HG02973 (cell line): ENCODE measurements around the gene FDX2.
"Not testable (repeated sequence)": the region's sequence is repeated elsewhere in the genome, so short reads cannot be mapped to it uniquely, and the experiment has no call there.

Source experiments
- ATAC-seq: cut with Tn5 transposase; IDR thresholded peaks from one replicate; pipeline ENCODE4 v1.9.1; 2021; ENCODE audit warnings: moderate library complexity; ENCODE audit not compliant: unreplicated experiment

The FDX2 gene

GRCh38 chr19:10284960-10285278 is 30.9 kb downstream of the FDX2 start:
- no peak for ATAC-seq

GRCh38 chr19:10284065-10284959 is 31.5 kb downstream of the FDX2 start:
- no peak for ATAC-seq

DNA sequence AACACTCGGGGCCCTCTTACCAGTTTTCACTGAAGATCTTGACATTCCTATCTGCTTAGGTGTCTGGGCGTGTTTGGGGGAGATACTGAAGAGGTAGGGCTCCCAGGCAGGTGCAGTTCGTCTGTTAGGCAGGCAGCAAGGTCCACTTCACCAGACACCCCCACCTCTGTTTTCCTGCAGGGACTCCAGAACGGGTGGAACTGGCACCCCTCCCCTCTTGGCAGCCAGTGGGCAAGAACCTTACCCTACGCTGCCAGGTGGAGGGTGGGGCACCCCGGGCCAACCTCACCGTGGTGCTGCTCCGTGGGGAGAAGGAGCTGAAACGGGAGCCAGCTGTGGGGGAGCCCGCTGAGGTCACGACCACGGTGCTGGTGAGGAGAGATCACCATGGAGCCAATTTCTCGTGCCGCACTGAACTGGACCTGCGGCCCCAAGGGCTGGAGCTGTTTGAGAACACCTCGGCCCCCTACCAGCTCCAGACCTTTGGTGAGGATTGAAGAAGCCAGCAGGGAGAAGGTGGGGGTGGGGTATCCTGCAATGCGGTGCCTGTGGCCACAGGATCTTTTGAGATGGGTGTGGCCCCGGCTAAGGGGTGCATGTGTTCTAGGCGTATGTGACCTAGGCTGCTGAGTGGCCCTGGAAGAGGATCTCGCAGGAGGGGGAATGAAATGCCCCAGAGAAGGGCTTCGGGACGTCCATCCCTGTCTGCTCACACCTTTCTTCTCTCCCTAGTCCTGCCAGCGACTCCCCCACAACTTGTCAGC is 32.3 kb downstream of the FDX2 start:
- no peak for ATAC-seq

- not testable (repeated sequence) for ATAC-seq
These were observed 33.8 kb downstream of the FDX2 start for GRCh38 chr19:10282043-10282442.

GRCh38 chr19:10279737-10280442 is 35.9 kb downstream of the FDX2 start:
- ATAC-seq = no peak

- no peak for ATAC-seq
These were observed 36.9 kb downstream of the FDX2 start for GRCh38 chr19:10278935-10279334.

DNA sequence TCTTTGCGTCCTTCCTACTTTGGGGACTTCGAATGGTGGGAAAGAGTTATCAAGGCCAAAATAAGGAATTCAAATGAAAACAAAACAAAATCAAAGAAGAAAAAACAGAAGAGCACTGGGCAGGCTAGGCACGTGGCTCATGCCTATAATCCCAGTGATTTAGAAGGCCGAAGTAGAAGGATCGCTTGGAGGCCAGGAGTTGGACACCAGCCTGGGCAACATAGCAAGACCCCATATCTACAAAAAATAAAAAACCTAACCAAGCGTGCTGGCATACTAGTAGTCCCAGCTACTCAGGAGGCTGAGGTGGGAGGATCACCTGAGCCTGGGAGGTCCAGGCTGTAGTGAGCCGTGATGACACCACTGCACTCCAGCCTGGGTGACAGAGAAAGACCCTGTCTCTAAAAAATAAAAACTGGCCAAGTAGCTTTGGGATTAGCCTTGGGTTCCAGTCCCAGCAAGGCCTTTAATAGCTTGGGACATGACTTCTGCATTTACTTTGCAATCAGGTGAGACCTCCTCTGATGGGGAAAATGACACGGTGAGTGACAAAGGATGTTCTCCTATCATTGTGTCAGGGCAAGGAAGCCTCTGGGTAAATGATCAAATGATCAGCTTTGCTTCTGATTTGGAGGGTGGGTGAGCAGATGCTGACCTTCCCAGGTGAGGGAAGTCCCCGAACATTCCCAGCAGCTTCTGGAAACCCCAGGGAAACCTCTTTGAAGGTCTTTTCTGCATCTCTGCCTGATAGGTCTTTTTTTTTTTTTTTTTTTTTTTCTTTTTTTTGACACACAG is 37.8 kb downstream of the FDX2 start:
- ATAC-seq = no peak

DNA sequence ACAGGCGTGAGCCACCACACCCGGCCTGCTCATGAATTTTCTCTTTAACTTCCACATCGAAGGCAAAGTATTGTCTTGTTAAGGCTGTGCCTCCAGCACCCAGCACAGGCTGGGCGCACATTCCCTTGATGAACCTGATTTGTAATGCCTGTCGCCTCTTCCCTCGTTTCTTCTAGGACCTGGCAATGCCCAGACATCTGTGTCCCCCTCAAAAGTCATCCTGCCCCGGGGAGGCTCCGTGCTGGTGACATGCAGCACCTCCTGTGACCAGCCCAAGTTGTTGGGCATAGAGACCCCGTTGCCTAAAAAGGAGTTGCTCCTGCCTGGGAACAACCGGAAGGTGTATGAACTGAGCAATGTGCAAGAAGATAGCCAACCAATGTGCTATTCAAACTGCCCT is 41.2 kb downstream of the FDX2 start:
- no peak for ATAC-seq

DNA sequence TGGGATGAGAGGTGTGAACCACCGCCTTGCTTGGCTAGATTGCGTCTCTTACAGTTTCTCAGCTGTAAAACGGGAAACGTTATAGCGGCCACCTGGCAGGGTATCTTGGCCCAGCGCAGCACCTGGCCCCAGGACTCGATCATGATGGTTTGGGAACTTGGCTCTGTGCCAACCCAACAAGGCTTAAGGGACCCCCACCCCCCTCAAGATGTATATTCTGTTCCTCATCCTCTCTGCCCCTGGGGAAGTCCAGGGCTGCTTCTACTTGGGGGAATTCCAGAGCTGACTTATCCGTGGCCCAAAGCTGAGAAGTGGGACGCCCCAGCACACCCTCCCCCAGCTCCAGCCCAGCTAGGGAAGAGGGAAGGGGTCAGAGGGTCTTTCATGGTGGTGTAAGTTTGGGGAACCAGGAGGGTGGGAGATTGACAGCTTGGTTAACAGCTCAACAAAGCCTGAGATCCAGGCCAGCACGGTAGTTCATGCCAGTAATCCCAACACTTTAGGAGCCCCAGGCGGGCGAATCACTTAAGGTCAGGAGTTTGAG is 44.2 kb downstream of the FDX2 start:
- ATAC-seq = peak; percentile 39

- peak; percentile 32 for ATAC-seq
These were observed 45.0 kb downstream of the FDX2 start, which contains the start of gene ICAM1 for GRCh38 chr19:10270616-10271394. Gene ICAM1 (plus strand): TSS chr19:10271120. CDS start chr19:10271160, 40 bp downstream.

DNA sequence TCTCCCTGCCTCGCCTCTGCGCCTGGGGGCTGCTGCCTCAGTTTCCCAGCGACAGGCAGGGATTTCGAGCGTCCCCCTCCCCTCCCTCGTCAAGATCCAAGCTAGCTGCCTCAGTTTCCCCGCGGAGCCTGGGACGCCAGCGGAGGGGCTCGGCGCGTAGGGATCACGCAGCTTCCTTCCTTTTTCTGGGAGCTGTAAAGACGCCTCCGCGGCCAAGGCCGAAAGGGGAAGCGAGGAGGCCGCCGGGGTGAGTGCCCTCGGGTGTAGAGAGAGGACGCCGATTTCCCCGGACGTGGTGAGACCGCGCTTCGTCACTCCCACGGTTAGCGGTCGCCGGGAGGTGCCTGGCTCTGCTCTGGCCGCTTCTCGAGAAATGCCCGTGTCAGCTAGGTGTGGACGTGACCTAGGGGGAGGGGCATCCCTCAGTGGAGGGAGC is 45.6 kb downstream of the FDX2 start:
- ATAC-seq = peak; percentile 39

- peak; percentile 34 for ATAC-seq
These were observed 46.3 kb downstream of the FDX2 start for GRCh38 chr19:10269333-10270179.

GRCh38 chr19:10268071-10268470 is 47.7 kb downstream of the FDX2 start:
- no peak for ATAC-seq

- ATAC-seq = no peak
These were observed 49.1 kb downstream of the FDX2 start for GRCh38 chr19:10266706-10267105.

GRCh38 chr19:10262771-10263170 is 53.0 kb downstream of the FDX2 start:
- no peak for ATAC-seq

DNA sequence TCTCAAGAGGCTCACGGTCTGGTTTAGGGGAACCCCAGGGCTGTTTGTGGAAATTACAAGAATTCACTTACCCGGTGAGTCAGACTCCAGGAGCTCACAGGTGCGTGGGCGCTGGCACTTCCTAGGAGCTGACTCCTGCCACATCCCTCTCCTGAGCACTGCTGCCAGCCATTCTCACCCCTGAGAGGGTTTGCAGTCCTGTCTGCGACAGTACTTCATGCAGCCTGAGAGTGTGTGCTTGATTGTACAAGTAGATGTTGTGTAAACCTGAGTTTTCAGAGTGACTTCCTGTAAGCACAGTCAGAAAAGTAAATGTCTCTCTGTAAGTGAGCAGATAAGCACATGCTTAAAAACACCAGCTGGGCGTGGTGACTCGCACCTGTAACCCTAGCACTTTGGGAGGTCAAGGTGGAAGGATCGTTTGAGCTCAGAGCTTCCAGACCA is 55.7 kb downstream of the FDX2 start:
- ATAC-seq = no peak
